HEK293T (cell line): ENCODE data around the gene B4GALNT1.

Experiments
- BHLHE40 ChIP-seq: fragments of 450-650 bp; IDR thresholded peaks from 2 replicates; pipeline ENCODE4 v1.6.1; 2016; ENCODE audit warnings: mild to moderate bottlenecking, moderate library complexity, borderline replicate concordance
- ELF4 ChIP-seq: fragments of 450-650 bp; IDR thresholded peaks from 2 replicates; pipeline ENCODE4 v1.6.1; 2017; ENCODE audit warnings: antibody characterized with exemption
- FOXA1 ChIP-seq: fragments of 450-650 bp; IDR thresholded peaks from 2 replicates; pipeline ENCODE4 v1.6.1; 2016; ENCODE audit warnings: mild to moderate bottlenecking
- FOXK2 ChIP-seq: fragments of 450-650 bp; IDR thresholded peaks from 2 replicates; pipeline ENCODE4 v1.6.1; 2016; ENCODE audit warnings: mild to moderate bottlenecking
- HDGF ChIP-seq: fragments of 450-650 bp; IDR thresholded peaks from 2 replicates; pipeline ENCODE4 v1.6.1; 2017; ENCODE audit warnings: antibody characterized with exemption, borderline replicate concordance
- NFRKB ChIP-seq: fragments of 450-650 bp; IDR thresholded peaks from 2 replicates; pipeline ENCODE4 v1.6.1; 2016; ENCODE audit warnings: mild to moderate bottlenecking, moderate library complexity
- SP1 ChIP-seq: fragments of 450-650 bp; IDR thresholded peaks from 2 replicates; pipeline ENCODE4 v1.6.1; 2017
- ZNF384 ChIP-seq: fragments of 450-650 bp; IDR thresholded peaks from 2 replicates; pipeline ENCODE4 v1.6.1; 2016

DNA sequence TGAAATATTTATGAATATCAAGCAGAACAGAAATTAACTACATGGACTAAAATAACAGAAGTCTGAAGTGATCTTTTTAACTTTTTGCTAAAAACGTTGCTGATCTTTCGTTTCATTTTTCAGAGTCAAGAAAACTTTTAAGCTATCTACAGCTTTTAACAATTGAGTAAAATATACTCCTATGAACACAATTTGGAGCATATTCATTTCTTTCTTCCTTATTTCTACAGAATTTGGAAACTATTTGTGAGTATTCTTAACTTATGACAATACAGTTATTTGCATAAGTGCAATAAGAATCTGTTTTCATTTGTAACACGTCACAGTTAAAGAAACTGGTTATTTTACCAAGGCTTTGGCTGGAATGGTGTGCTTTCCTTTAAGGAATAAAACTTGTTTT, 21.0 kb upstream of the B4GALNT1 start:
- TF ChIP-seq SP1 (no peak), ELF4 (no peak), FOXK2 (no peak), BHLHE40 (no peak), FOXA1 (no peak), NFRKB (no peak), HDGF (no peak), ZNF384 (no peak)
